HepG2 (cell line): Measurements from ENCODE around the gene RNASE13. TPM values are rescaled to one million over a fixed set of nuclear protein-coding genes. Genes with fewer than 3 reads are reported as not detected.

ENCODE experiments used
- AGO1 ChIP-seq: fragments of 200-400 bp; formaldehyde crosslinking; IDR thresholded peaks from 2 replicates; pipeline ENCODE4 v1.6.1; 2017; ENCODE audit warnings: mild to moderate bottlenecking, low read depth, low read length, moderate library complexity; ENCODE audit not compliant: poor library complexity, severe bottlenecking
- CEBPG ChIP-seq: IDR thresholded peaks from 2 replicates; pipeline ENCODE4 v1.6.1; 2016
- DMAP1 ChIP-seq: IDR thresholded peaks from 2 replicates; pipeline ENCODE4 v1.6.1; 2016
- FOXJ3 ChIP-seq: sonication (generic); formaldehyde crosslinking; IDR thresholded peaks from 2 replicates; pipeline ENCODE4 v1.4.0; 2020; ENCODE audit warnings: missing genetic modification reagents, mild to moderate bottlenecking, borderline replicate concordance
- GFI1 ChIP-seq: sonication (generic); formaldehyde crosslinking; IDR thresholded peaks from 2 replicates; pipeline ENCODE4 v1.5.0; 2020; ENCODE audit warnings: missing genetic modification reagents, mild to moderate bottlenecking, borderline replicate concordance
- HDAC1 ChIP-seq: sonication (generic); formaldehyde crosslinking; IDR thresholded peaks from 2 replicates; pipeline ENCODE4 v1.5.1; 2020; ENCODE audit warnings: mild to moderate bottlenecking, missing genetic modification reagents
- ISX ChIP-seq: sonication (generic); formaldehyde crosslinking; conservative IDR thresholded peaks from 2 replicates; pipeline ENCODE4 v1.5.0; 2020; ENCODE audit warnings: missing genetic modification reagents
- KDM1A ChIP-seq: IDR thresholded peaks from 2 replicates; pipeline ENCODE4 v1.6.1; 2016; ENCODE audit warnings: missing compliant biosample characterization
- NFYB ChIP-seq: sonication (generic); formaldehyde crosslinking; IDR thresholded peaks from 2 replicates; pipeline ENCODE4 v1.4.0; 2020; ENCODE audit warnings: missing genetic modification reagents
- SNAI1 ChIP-seq: sonication (generic); formaldehyde crosslinking; IDR thresholded peaks from 2 replicates; pipeline ENCODE4 v1.5.0; 2020; ENCODE audit warnings: mild to moderate bottlenecking, missing genetic modification reagents, borderline replicate concordance
- TAF1 ChIP-seq: sonication (generic); formaldehyde crosslinking; IDR thresholded peaks from 2 replicates; pipeline ENCODE4 v1.4.0; 2020; ENCODE audit warnings: missing genetic modification reagents
- TEAD2 ChIP-seq: sonication (generic); formaldehyde crosslinking; IDR thresholded peaks from 2 replicates; pipeline ENCODE4 v1.9.0; 2021; ENCODE audit warnings: missing genetic modification reagents
- ZC3H4 ChIP-seq: sonication (generic); formaldehyde crosslinking; IDR thresholded peaks from 2 replicates; pipeline ENCODE4 v1.4.0; 2020; ENCODE audit warnings: missing genetic modification reagents, borderline replicate concordance
- ZEB1 ChIP-seq: IDR thresholded peaks from 2 replicates; pipeline ENCODE4 v1.6.1; 2012; ENCODE audit warnings: mild to moderate bottlenecking, low read depth, inconsistent platforms; ENCODE audit not compliant: insufficient replicate concordance
- ZNF737 ChIP-seq: sonication (generic); formaldehyde crosslinking; IDR thresholded peaks from 2 replicates; pipeline ENCODE4 v1.5.0; 2020; ENCODE audit warnings: missing genetic modification reagents, mild to moderate bottlenecking, borderline replicate concordance
- ZNF75D ChIP-seq: sonication (generic); formaldehyde crosslinking; IDR thresholded peaks from 2 replicates; pipeline ENCODE4 v1.8.1; 2023; ENCODE audit warnings: missing genetic modification reagents, mild to moderate bottlenecking, borderline replicate concordance
- ZNF792 ChIP-seq: IDR thresholded peaks from 2 replicates; pipeline ENCODE4 v1.6.1; 2016
- polyA plus RNA-seq, 8 experiments: library from polyadenylated mRNA; depleted of rRNA in 3 of 8; stranded (reverse) in 7 of 8; unstranded in 1 of 8; fragments of >200 nt; fragmentation: Illumina TruSeq in 4 of 8; extraction: Trizol in 4 of 8; gene quantifications; 2 replicates each; pipeline versions ENCODE4 v1.2.1 to v1.2.3, GENCODE V29; 2011 to 2016; ENCODE audit warnings: low read depth in 4 of 8, missing spikeins in 1 of 8, mixed read lengths in 1 of 8; ENCODE audit not compliant: insufficient read depth in 1 of 8
- total RNA-seq, 5 experiments: library from RNA; depleted of rRNA; stranded (reverse); fragments of >200 nt; fragmentation: Illumina TruSeq; extraction: Trizol; gene quantifications; 2 replicates each; pipeline ENCODE4 v1.2.3, GENCODE V29; 2016; ENCODE audit warnings: low read depth in 1 of 5
- TF ChIP-seq, protein P1 (sequence below): sonication (generic); formaldehyde crosslinking; IDR thresholded peaks from 2 replicates; pipeline ENCODE4 v1.8.0; 2022; ENCODE audit warnings: mild to moderate bottlenecking, missing genetic modification reagents, moderate library complexity
- TF ChIP-seq, protein P2 (sequence below), 2 experiments: fragments of 450-650 bp in 1 of 2; sonication (generic) in 1 of 2; formaldehyde crosslinking in 1 of 2; IDR thresholded peaks; 2 replicates each; pipeline versions ENCODE4 v1.6.1 to v1.8.0; 2016 to 2022; ENCODE audit warnings: antibody characterized with exemption in 1 of 2, mild to moderate bottlenecking in 1 of 2, missing genetic modification reagents in 1 of 2
- TF ChIP-seq, protein P3 (sequence below): sonication (generic); formaldehyde crosslinking; IDR thresholded peaks from 2 replicates; pipeline ENCODE4 v1.8.1; 2023; ENCODE audit warnings: mild to moderate bottlenecking, inconsistent platforms, moderate library complexity, missing genetic modification reagents, borderline replicate concordance

RNASE13 gene
- total and polyA plus RNA-seq, 2 of the 13 experiments (the other 11 are each of a cell fraction or from before 2014, with no cell fraction given) = 1.0 TPM; not detected in 1

DNA sequence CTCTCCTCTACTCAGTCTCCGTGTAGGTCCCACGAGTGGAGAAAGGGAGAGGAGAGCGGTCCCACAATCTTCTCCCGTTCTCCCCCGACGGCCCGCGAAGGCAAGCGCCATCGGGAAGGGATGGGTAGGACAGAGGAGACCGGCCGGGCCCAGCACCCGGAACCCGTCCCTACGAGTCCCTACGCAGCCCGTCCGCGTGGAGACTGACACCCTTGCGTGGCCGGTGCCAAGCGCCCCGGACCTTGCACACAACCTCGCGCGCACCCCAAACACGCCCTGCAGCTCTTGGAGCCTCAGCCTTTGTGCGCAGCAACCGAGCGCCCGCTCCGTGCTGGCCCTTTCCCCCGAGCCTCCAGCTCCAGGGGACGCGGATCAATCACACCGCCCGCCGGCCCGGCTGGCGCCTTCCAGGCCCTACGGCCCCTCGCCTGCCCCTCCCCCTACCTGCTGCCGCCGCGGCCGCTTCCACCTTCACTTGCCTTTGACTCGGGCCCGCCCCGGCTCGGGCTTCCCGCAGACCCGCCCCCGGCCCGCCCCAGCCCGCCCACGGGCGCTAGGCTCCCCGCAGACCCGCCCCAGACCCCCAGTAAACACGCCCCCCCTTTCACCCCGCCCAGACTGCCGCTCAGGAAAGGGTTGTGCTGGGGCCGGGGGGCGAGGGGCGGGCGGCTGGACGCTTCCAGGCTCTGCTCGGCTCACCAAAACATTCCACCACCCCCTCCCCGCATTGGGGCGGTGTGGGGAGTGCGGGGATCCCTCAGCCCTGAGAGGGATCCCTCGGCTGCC is 9.8 kb downstream of the RNASE13 start, which contains the start of gene NDRG2 (continued):
- peak; percentile 72 for TF ChIP-seq ZNF792 (CRISPR knock-in tag)
- no peak for TF ChIP-seq ZNF737 (CRISPR knock-in tag)
- no peak for TF ChIP-seq CEBPG (CRISPR knock-in tag)
- peak; percentile 86 for TF ChIP-seq TAF1 (CRISPR knock-in tag)
- TF ChIP-seq ZC3H4 (CRISPR knock-in tag) = peak; percentile 71; the same call in 1 of the 2 replicates
- no peak for TF ChIP-seq NFYB (CRISPR knock-in tag)
- TF ChIP-seq GFI1 (CRISPR knock-in tag) = peak; percentile 88
- no peak for TF ChIP-seq AGO1
- TF ChIP-seq, protein P1, sequence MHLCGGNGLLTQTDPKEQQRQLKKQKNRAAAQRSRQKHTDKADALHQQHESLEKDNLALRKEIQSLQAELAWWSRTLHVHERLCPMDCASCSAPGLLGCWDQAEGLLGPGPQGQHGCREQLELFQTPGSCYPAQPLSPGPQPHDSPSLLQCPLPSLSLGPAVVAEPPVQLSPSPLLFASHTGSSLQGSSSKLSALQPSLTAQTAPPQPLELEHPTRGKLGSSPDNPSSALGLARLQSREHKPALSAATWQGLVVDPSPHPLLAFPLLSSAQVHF (CRISPR knock-in tag) = no peak
- TF ChIP-seq, protein P2, sequence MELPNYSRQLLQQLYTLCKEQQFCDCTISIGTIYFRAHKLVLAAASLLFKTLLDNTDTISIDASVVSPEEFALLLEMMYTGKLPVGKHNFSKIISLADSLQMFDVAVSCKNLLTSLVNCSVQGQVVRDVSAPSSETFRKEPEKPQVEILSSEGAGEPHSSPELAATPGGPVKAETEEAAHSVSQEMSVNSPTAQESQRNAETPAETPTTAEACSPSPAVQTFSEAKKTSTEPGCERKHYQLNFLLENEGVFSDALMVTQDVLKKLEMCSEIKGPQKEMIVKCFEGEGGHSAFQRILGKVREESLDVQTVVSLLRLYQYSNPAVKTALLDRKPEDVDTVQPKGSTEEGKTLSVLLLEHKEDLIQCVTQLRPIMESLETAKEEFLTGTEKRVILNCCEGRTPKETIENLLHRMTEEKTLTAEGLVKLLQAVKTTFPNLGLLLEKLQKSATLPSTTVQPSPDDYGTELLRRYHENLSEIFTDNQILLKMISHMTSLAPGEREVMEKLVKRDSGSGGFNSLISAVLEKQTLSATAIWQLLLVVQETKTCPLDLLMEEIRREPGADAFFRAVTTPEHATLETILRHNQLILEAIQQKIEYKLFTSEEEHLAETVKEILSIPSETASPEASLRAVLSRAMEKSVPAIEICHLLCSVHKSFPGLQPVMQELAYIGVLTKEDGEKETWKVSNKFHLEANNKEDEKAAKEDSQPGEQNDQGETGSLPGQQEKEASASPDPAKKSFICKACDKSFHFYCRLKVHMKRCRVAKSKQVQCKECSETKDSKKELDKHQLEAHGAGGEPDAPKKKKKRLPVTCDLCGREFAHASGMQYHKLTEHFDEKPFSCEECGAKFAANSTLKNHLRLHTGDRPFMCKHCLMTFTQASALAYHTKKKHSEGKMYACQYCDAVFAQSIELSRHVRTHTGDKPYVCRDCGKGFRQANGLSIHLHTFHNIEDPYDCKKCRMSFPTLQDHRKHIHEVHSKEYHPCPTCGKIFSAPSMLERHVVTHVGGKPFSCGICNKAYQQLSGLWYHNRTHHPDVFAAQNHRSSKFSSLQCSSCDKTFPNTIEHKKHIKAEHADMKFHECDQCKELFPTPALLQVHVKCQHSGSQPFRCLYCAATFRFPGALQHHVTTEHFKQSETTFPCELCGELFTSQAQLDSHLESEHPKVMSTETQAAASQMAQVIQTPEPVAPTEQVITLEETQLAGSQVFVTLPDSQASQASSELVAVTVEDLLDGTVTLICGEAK (IDR thresholded peaks at IDR 0.05) = no peak
- TF ChIP-seq, protein P2 (CRISPR knock-in tag; IDR thresholded peaks at IDR 0.05) = peak; percentile 49; the same call in 1 of the 2 replicates
- TF ChIP-seq KDM1A (CRISPR knock-in tag) = no peak
- peak; percentile 56; the same call in 1 of the 2 replicates for TF ChIP-seq ISX (CRISPR knock-in tag)
- no peak for TF ChIP-seq ZEB1
- TF ChIP-seq, protein P3, sequence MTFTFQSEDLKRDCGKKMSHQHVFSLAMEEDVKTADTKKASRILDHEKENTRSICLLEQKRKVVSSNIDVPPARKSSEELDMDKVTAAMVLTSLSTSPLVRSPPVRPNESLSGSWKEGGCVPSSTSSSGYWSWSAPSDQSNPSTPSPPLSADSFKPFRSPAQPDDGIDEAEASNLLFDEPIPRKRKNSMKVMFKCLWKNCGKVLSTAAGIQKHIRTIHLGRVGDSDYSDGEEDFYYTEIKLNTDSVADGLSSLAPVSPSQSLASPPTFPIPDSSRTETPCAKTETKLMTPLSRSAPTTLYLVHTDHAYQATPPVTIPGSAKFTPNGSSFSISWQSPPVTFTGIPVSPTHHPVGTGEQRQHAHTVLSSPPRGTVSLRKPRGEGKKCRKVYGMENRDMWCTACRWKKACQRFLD = 0 out of 2 replicates have a peak, but pooled peaks have one; percentile 67
- TF ChIP-seq SNAI1 (CRISPR knock-in tag) = peak; percentile 83
- no peak for TF ChIP-seq FOXJ3 (CRISPR knock-in tag)
- peak; percentile 79 for TF ChIP-seq HDAC1
- no peak for TF ChIP-seq TEAD2 (CRISPR knock-in tag)
- no peak for TF ChIP-seq ZNF75D (CRISPR knock-in tag)
- TF ChIP-seq DMAP1 (CRISPR knock-in tag) = peak; percentile 80
